ENCODE data around the gene SSTR4. TPM values are rescaled to one million over a fixed set of nuclear protein-coding genes. Genes with fewer than 3 reads are reported as not detected.
"Not testable (repeated sequence)": the region's sequence is repeated elsewhere in the genome, so short reads cannot be mapped to it uniquely, and the experiment has no call there.

Gene SSTR4
- total RNA-seq, 1 experiment from 2014 or later = not detected

DNA sequence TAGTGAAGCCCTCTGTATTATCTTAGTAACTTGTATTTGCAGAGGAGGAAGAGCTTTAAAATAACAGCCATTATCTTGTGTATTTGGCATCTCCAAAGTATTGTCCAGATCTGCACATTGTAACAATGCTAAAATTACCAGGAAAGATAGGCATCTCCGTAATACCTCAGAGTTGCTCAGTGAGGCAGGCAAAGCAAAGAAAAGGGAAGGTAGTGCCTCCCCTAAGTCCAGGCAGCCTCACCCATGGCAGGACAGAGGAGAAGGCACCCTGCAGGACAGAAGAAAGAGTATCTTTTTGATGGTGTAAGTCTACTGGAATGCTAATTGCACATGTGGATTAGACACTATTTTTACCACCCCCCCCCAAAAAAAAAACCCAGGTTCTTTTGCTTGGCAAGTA, 13.6 kb upstream of the SSTR4 start:
- Histone ChIP-seq H3K4me2 (ENCODE audit: low read depth, low read length, poor library complexity, severe bottlenecking) (no peak overlapping the region), H3K79me2 (ENCODE audit: low read length) (no peaks in the 10 kb centered on the region), H3K9ac (ENCODE audit: low read length) (no peak overlapping the region), H3K27ac (ENCODE audit: low read length) (no peak overlapping the region), H3K4me1 (ENCODE audit: low read length) (no peaks in the 10 kb centered on the region), H3K4me3 (ENCODE audit: low read length) (no peak overlapping the region), H3K9me2 (replicated peaks; ENCODE audit: insufficient read depth, low read length) (no peaks in the 10 kb centered on the region), H3K36me3 (ENCODE audit: insufficient read depth, low read length) (no peaks in the 10 kb centered on the region), H3K9me3 (ENCODE audit: low read length) (no peaks in the 10 kb centered on the region), H3K27me3 (ENCODE audit: low read length) (no peaks in the 10 kb centered on the region), H4K20me1 (ENCODE audit: insufficient read depth, low read depth, low read length) (no peaks in the 10 kb centered on the region), H2AFZ (ENCODE audit: low read length) (no peak overlapping the region)
- DNase-seq = no peak

DNA sequence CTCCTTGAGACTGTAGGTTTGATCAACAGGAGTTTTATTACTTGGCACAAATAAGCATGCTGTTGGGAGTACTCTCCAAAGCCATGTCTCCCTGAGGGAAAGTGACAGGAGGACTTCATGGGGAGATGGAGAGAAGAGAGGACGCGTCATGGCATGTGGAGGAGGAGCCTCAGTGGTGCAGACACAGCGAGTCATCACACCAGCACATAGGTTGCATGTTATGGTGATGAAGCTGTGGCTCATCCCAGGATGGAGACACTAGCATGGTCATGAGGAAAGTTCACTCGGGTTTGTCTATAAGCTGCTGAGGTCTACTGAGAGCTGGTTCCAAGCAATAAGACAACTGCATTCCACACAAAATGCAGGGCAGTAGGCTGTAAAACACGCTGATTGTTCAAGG, 13.2 kb upstream of the SSTR4 start:
- Histone ChIP-seq H2AFZ (ENCODE audit: low read length) (no peak overlapping the region), H3K27me3 (ENCODE audit: low read length) (no peaks in the 10 kb centered on the region), H3K36me3 (ENCODE audit: insufficient read depth, low read length) (no peaks in the 10 kb centered on the region), H3K79me2 (ENCODE audit: low read length) (no peaks in the 10 kb centered on the region), H3K9me3 (ENCODE audit: low read length) (no peaks in the 10 kb centered on the region), H3K4me3 (ENCODE audit: low read length) (no peak overlapping the region), H3K9me2 (replicated peaks; ENCODE audit: insufficient read depth, low read length) (no peaks in the 10 kb centered on the region), H3K27ac (ENCODE audit: low read length) (no peak overlapping the region), H4K20me1 (ENCODE audit: insufficient read depth, low read depth, low read length) (no peaks in the 10 kb centered on the region), H3K9ac (ENCODE audit: low read length) (no peak overlapping the region), H3K4me1 (ENCODE audit: low read length) (no peaks in the 10 kb centered on the region), H3K4me2 (ENCODE audit: low read depth, low read length, poor library complexity, severe bottlenecking) (no peak overlapping the region)
- no peak for DNase-seq

- Histone ChIP-seq H3K9me3 (ENCODE audit: low read length) (no peaks in the 10 kb centered on the region), H3K36me3 (ENCODE audit: insufficient read depth, low read length) (no peaks in the 10 kb centered on the region), H3K4me2 (ENCODE audit: low read depth, low read length, poor library complexity, severe bottlenecking) (no peak overlapping the region), H3K27ac (ENCODE audit: low read length) (no peak overlapping the region), H2AFZ (ENCODE audit: low read length) (no peak overlapping the region), H3K79me2 (ENCODE audit: low read length) (no peaks in the 10 kb centered on the region), H3K4me1 (ENCODE audit: low read length) (no peaks in the 10 kb centered on the region), H3K27me3 (ENCODE audit: low read length) (no peaks in the 10 kb centered on the region), H3K4me3 (ENCODE audit: low read length) (no peak overlapping the region), H3K9ac (ENCODE audit: low read length) (no peak overlapping the region), H4K20me1 (ENCODE audit: insufficient read depth, low read depth, low read length) (no peaks in the 10 kb centered on the region), H3K9me2 (replicated peaks; ENCODE audit: insufficient read depth, low read length) (no peaks in the 10 kb centered on the region)
- DNase-seq = no peak
Measured at GRCh38 chr20:23022849-23023248, 12.3 kb upstream of the SSTR4 start.

GRCh38 chr20:23023621-23024177, 11.4 kb upstream of the SSTR4 start:
- Histone ChIP-seq H4K20me1 (ENCODE audit: insufficient read depth, low read depth, low read length) (no peaks in the 10 kb centered on the region), H3K79me2 (ENCODE audit: low read length) (no peaks in the 10 kb centered on the region), H3K4me3 (ENCODE audit: low read length) (no peak overlapping the region), H3K4me1 (ENCODE audit: low read length) (no peaks in the 10 kb centered on the region), H3K9me2 (replicated peaks; ENCODE audit: insufficient read depth, low read length) (no peaks in the 10 kb centered on the region), H3K9ac (ENCODE audit: low read length) (no peak overlapping the region), H3K4me2 (ENCODE audit: low read depth, low read length, poor library complexity, severe bottlenecking) (no peak overlapping the region), H3K9me3 (ENCODE audit: low read length) (no peaks in the 10 kb centered on the region), H3K27me3 (ENCODE audit: low read length) (no peaks in the 10 kb centered on the region), H3K36me3 (ENCODE audit: insufficient read depth, low read length) (no peaks in the 10 kb centered on the region), H2AFZ (ENCODE audit: low read length) (no peak overlapping the region), H3K27ac (ENCODE audit: low read length) (no peak overlapping the region)
- peak; percentile 55 for DNase-seq

DNA sequence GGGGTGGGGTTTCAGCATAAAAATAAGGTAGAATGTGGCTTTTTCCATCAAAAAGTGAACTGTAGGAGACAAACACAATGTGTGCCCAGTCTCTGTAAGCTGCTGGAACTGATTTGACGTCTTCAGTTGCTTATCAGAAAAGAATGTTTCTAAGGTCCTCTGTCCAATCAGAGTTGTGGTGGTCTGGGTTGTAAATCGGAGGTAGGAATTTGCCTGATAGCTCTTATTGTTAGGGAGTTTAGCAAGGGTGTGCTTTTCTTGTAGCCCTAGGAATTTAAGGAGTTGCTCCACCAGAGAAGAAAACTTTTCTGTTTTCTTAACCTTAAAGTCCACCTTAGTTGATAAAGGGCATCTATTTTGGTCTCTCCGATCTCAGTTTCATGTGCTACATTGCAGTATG, 10.4 kb upstream of the SSTR4 start:
- H3K4me1 ChIP-seq (ENCODE audit: low read length) = no peaks in the 10 kb centered on the region
- no peak overlapping the region for H2AFZ ChIP-seq (ENCODE audit: low read length)
- H3K9ac ChIP-seq (ENCODE audit: low read length) = no peak overlapping the region
- H3K27ac ChIP-seq (ENCODE audit: low read length) = no peak overlapping the region
- no peaks in the 10 kb centered on the region for H3K27me3 ChIP-seq (ENCODE audit: low read length)
- H3K9me3 ChIP-seq (ENCODE audit: low read length) = no peaks in the 10 kb centered on the region
- no peak overlapping the region for H3K4me2 ChIP-seq (ENCODE audit: low read depth, low read length, poor library complexity, severe bottlenecking)
- no peak overlapping the region for H3K4me3 ChIP-seq (ENCODE audit: low read length)
- no peaks in the 10 kb centered on the region for H3K9me2 ChIP-seq (replicated peaks; ENCODE audit: insufficient read depth, low read length)
- DNase-seq = no peak
- H4K20me1 ChIP-seq (ENCODE audit: insufficient read depth, low read depth, low read length) = no peaks in the 10 kb centered on the region
- no peaks in the 10 kb centered on the region for H3K79me2 ChIP-seq (ENCODE audit: low read length)
- no peaks in the 10 kb centered on the region for H3K36me3 ChIP-seq (ENCODE audit: insufficient read depth, low read length)

DNA sequence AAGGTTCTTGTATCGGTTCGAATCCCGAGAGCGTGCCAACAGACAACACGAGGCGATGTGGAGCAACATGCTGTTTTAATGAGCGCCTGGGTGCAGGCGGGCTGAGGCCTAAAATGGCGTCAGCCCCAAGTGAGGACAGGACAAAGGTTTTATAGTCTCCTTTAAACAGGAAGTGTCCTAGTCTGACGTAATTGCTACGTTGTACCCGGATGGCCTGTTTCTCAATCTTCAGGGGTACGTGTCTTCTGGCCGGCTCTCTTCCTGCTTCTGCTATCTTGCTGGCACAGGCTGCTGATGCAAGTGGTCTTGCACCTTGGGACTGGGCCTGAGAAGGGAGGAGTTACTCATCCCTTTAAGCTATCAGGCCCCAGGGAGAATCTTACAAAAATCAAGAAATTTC, 9.6 kb upstream of the SSTR4 start:
- not testable (repeated sequence) for H3K9me2 ChIP-seq (replicated peaks; ENCODE audit: insufficient read depth, low read length); H3K27me3 ChIP-seq (ENCODE audit: low read length); H4K20me1 ChIP-seq (ENCODE audit: insufficient read depth, low read depth, low read length); H2AFZ ChIP-seq (ENCODE audit: low read length); H3K4me1 ChIP-seq (ENCODE audit: low read length); H3K9me3 ChIP-seq (ENCODE audit: low read length); H3K9ac ChIP-seq (ENCODE audit: low read length); H3K4me2 ChIP-seq (ENCODE audit: low read depth, low read length, poor library complexity, severe bottlenecking); DNase-seq; H3K4me3 ChIP-seq (ENCODE audit: low read length); H3K79me2 ChIP-seq (ENCODE audit: low read length); H3K36me3 ChIP-seq (ENCODE audit: insufficient read depth, low read length); H3K27ac ChIP-seq (ENCODE audit: low read length)

- no peaks in the 10 kb centered on the region for H3K79me2 ChIP-seq (ENCODE audit: low read length)
- no peak for DNase-seq
- H4K20me1 ChIP-seq (ENCODE audit: insufficient read depth, low read depth, low read length) = no peaks in the 10 kb centered on the region
- H3K4me2 ChIP-seq (ENCODE audit: low read depth, low read length, poor library complexity, severe bottlenecking) = no peak overlapping the region
- H3K27ac ChIP-seq (ENCODE audit: low read length) = no peak overlapping the region
- H3K27me3 ChIP-seq (ENCODE audit: low read length) = no peaks in the 10 kb centered on the region
- H3K4me1 ChIP-seq (ENCODE audit: low read length) = no peaks in the 10 kb centered on the region
- no peaks in the 10 kb centered on the region for H3K36me3 ChIP-seq (ENCODE audit: insufficient read depth, low read length)
- H3K9ac ChIP-seq (ENCODE audit: low read length) = no peak overlapping the region
- no peak overlapping the region for H3K4me3 ChIP-seq (ENCODE audit: low read length)
- no peaks in the 10 kb centered on the region for H3K9me2 ChIP-seq (replicated peaks; ENCODE audit: insufficient read depth, low read length)
- no peaks in the 10 kb centered on the region for H3K9me3 ChIP-seq (ENCODE audit: low read length)
- no peak overlapping the region for H2AFZ ChIP-seq (ENCODE audit: low read length)
Measured at GRCh38 chr20:23027721-23028120, 7.4 kb upstream of the SSTR4 start.

GRCh38 chr20:23028392-23028791, 6.7 kb upstream of the SSTR4 start:
- Histone ChIP-seq H3K9me2 (replicated peaks; ENCODE audit: insufficient read depth, low read length) (no peaks in the 10 kb centered on the region), H3K4me1 (ENCODE audit: low read length) (no peaks in the 10 kb centered on the region), H3K9ac (ENCODE audit: low read length) (no peak overlapping the region), H3K27ac (ENCODE audit: low read length) (no peak overlapping the region), H3K36me3 (ENCODE audit: insufficient read depth, low read length) (no peaks in the 10 kb centered on the region), H3K4me3 (ENCODE audit: low read length) (no peak overlapping the region), H3K9me3 (ENCODE audit: low read length) (no peaks in the 10 kb centered on the region), H3K79me2 (ENCODE audit: low read length) (no peaks in the 10 kb centered on the region), H3K27me3 (ENCODE audit: low read length) (no peaks in the 10 kb centered on the region), H3K4me2 (ENCODE audit: low read depth, low read length, poor library complexity, severe bottlenecking) (no peak overlapping the region), H2AFZ (ENCODE audit: low read length) (no peak overlapping the region), H4K20me1 (ENCODE audit: insufficient read depth, low read depth, low read length) (no peaks in the 10 kb centered on the region)
- no peak for DNase-seq

DNA sequence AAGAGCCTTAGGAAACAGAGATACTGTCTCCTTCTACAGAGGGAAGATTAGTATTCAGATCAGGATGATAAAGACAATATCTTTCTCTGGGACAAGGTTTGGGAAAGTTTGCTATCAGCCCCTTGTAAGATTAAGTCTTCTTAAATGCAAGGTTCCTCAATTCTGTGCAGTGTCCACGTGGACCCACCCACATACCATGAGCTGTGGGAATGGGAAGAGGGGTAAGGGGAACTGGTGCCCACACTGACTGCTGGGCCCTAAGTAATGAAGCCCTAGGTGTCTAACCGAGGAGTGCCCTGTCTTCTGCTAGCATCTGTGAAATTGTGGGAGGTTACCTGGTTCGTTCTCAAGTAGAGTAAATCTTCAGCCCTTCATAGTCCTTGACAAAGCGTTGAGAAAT, 5.8 kb upstream of the SSTR4 start:
- Histone ChIP-seq H4K20me1 (ENCODE audit: insufficient read depth, low read depth, low read length) (no peaks in the 10 kb centered on the region), H3K36me3 (ENCODE audit: insufficient read depth, low read length) (no peaks in the 10 kb centered on the region), H3K9me2 (replicated peaks; ENCODE audit: insufficient read depth, low read length) (no peaks in the 10 kb centered on the region), H3K9me3 (ENCODE audit: low read length) (no peaks in the 10 kb centered on the region), H3K4me2 (ENCODE audit: low read depth, low read length, poor library complexity, severe bottlenecking) (no peak overlapping the region), H3K4me3 (ENCODE audit: low read length) (no peak overlapping the region), H3K9ac (ENCODE audit: low read length) (no peak overlapping the region), H3K27me3 (ENCODE audit: low read length) (no peaks in the 10 kb centered on the region), H3K27ac (ENCODE audit: low read length) (no peak overlapping the region), H2AFZ (ENCODE audit: low read length) (no peak overlapping the region), H3K79me2 (ENCODE audit: low read length) (no peaks in the 10 kb centered on the region), H3K4me1 (ENCODE audit: low read length) (no peaks in the 10 kb centered on the region)
- DNase-seq = no peak
